SK-N-SH treated with all-trans-retinoic acid at 6 μM for 48 hours (cell line): ENCODE results near the gene VRK2.
"Not testable (repeated sequence)": the region's sequence is repeated elsewhere in the genome, so short reads cannot be mapped to it uniquely, and the experiment has no call there.

Source experiments
- ATAC-seq: fragments of 200-7000 bp; cut with Tn5 transposase; 3 replicates; pipeline ENCODE4 v1.9.1; 2020; ENCODE audit warnings: mild to moderate bottlenecking, moderate library complexity
- ARNTL ChIP-seq: fragments of 450-650 bp; formaldehyde crosslinking; IDR thresholded peaks from 2 replicates; pipeline ENCODE4 v1.5.0; 2020; ENCODE audit warnings: low read depth, mild to moderate bottlenecking, moderate library complexity, borderline replicate concordance
- BACH2 ChIP-seq: fragments of 250-450 bp; sonication (Bioruptor Pico); IDR thresholded peaks from 2 replicates; pipeline ENCODE4 v1.9.0; 2021; ENCODE audit warnings: mild to moderate bottlenecking, borderline replicate concordance
- CREB5 ChIP-seq: fragments of 250-450 bp; sonication (Bioruptor Pico); IDR thresholded peaks from 2 replicates; pipeline ENCODE4 v1.5.1; 2020; ENCODE audit warnings: low read depth, mild to moderate bottlenecking, moderate library complexity
- CSDC2 ChIP-seq: fragments of 250-450 bp; sonication (Bioruptor Pico); IDR thresholded peaks from 2 replicates; pipeline ENCODE4 v1.5.0; 2020; ENCODE audit warnings: mild to moderate bottlenecking, moderate library complexity
- CSRNP3 ChIP-seq: fragments of 250-450 bp; sonication (Bioruptor Pico); IDR thresholded peaks from 2 replicates; pipeline ENCODE4 v1.5.1; 2021; ENCODE audit warnings: mild to moderate bottlenecking, moderate library complexity
- ESRRG ChIP-seq: fragments of 250-450 bp; sonication (Bioruptor Pico); IDR thresholded peaks from 2 replicates; pipeline ENCODE4 v1.6.1; 2021; ENCODE audit warnings: mild to moderate bottlenecking
- GLIS3 ChIP-seq: fragments of 250-450 bp; sonication (Bioruptor Pico); IDR thresholded peaks from 2 replicates; pipeline ENCODE4 v1.5.0; 2020; ENCODE audit warnings: mild to moderate bottlenecking, moderate library complexity
- ISL1 ChIP-seq: fragments of 250-450 bp; sonication (Bioruptor Pico); IDR thresholded peaks from 2 replicates; pipeline ENCODE4 v2.1.2; 2022; ENCODE audit warnings: mild to moderate bottlenecking, moderate library complexity
- OSR1 ChIP-seq: fragments of 250-450 bp; sonication (Bioruptor Pico); IDR thresholded peaks from 2 replicates; pipeline ENCODE4 v1.8.0; 2022; ENCODE audit warnings: moderate library complexity, mild to moderate bottlenecking, inconsistent platforms
- PATZ1 ChIP-seq: fragments of 250-450 bp; sonication (Bioruptor Pico); IDR thresholded peaks from 2 replicates; pipeline ENCODE4 v1.8.0; 2020; ENCODE audit warnings: mild to moderate bottlenecking, moderate library complexity, borderline replicate concordance
- POU6F1 ChIP-seq: fragments of 250-450 bp; sonication (Bioruptor Pico); IDR thresholded peaks from 2 replicates; pipeline ENCODE4 v1.8.0; 2021; ENCODE audit warnings: low read depth, mild to moderate bottlenecking, moderate library complexity, borderline replicate concordance
- PPARA ChIP-seq: fragments of 250-450 bp; sonication (Bioruptor Pico); IDR thresholded peaks from 2 replicates; pipeline ENCODE4 v1.5.0; 2020; ENCODE audit warnings: mild to moderate bottlenecking, borderline replicate concordance
- RARB ChIP-seq: fragments of 250-450 bp; sonication (Bioruptor Pico); IDR thresholded peaks from 2 replicates; pipeline ENCODE4 v1.8.0; 2021; ENCODE audit warnings: mild to moderate bottlenecking, moderate library complexity
- SNAI2 ChIP-seq: fragments of 250-450 bp; sonication (Bioruptor Pico); IDR thresholded peaks from 2 replicates; pipeline ENCODE4 v1.5.0; 2020; ENCODE audit warnings: mild to moderate bottlenecking, moderate library complexity
- TCF4 ChIP-seq: fragments of 250-450 bp; sonication (Bioruptor Pico); IDR thresholded peaks from 2 replicates; pipeline ENCODE4 v1.8.0; 2021; ENCODE audit warnings: mild to moderate bottlenecking, moderate library complexity, borderline replicate concordance
- TOX ChIP-seq: fragments of 250-450 bp; sonication (Bioruptor Pico); IDR thresholded peaks from 2 replicates; pipeline ENCODE4 v1.8.0; 2021; ENCODE audit warnings: mild to moderate bottlenecking, moderate library complexity, borderline replicate concordance
- TSHZ2 ChIP-seq: fragments of 250-450 bp; sonication (Bioruptor Pico); IDR thresholded peaks from 2 replicates; pipeline ENCODE4 v1.5.0; 2020; ENCODE audit warnings: mild to moderate bottlenecking, moderate library complexity
- ZC3H10 ChIP-seq: fragments of 250-450 bp; sonication (Bioruptor Pico); IDR thresholded peaks from 2 replicates; pipeline ENCODE4 v1.5.1; 2021; ENCODE audit warnings: mild to moderate bottlenecking, moderate library complexity
- ZFP3 ChIP-seq: fragments of 250-450 bp; sonication (Bioruptor Pico); IDR thresholded peaks from 2 replicates; pipeline ENCODE4 v1.5.0; 2020; ENCODE audit warnings: mild to moderate bottlenecking, moderate library complexity
- ZFP30 ChIP-seq: fragments of 450-650 bp; formaldehyde crosslinking; IDR thresholded peaks from 2 replicates; pipeline ENCODE4 v1.5.0; 2022; ENCODE audit warnings: mild to moderate bottlenecking, moderate library complexity
- ZNF565 ChIP-seq: fragments of 450-650 bp; formaldehyde crosslinking; conservative IDR thresholded peaks from 2 replicates; pipeline ENCODE4 v1.5.0; 2020; ENCODE audit warnings: low read depth, mild to moderate bottlenecking, moderate library complexity
- ZNF70 ChIP-seq: fragments of 450-650 bp; formaldehyde crosslinking; IDR thresholded peaks from 2 replicates; pipeline ENCODE4 v1.5.0; 2020; ENCODE audit warnings: mild to moderate bottlenecking, moderate library complexity
- ZNF8 ChIP-seq: fragments of 450-650 bp; formaldehyde crosslinking; IDR thresholded peaks from 2 replicates; pipeline ENCODE4 v1.5.0; 2020; ENCODE audit warnings: mild to moderate bottlenecking, moderate library complexity

VRK2 gene

GRCh38 chr2:58186501-58186900 lies 139.9 kb downstream of the VRK2 start:
- ATAC-seq: no peak
- TF ChIP-seq ZC3H10 (CRISPR knock-in tag): no peak
- no peak for TF ChIP-seq ZNF565
- TF ChIP-seq BACH2: no peak
- no peak for TF ChIP-seq CSDC2 (CRISPR knock-in tag)
- TF ChIP-seq POU6F1 (CRISPR knock-in tag): no peak
- no peak for TF ChIP-seq ARNTL (CRISPR knock-in tag)
- TF ChIP-seq PATZ1: no peak
- TF ChIP-seq CREB5 (CRISPR knock-in tag): no peak
- TF ChIP-seq RARB (CRISPR knock-in tag): no peak
- TF ChIP-seq SNAI2 (CRISPR knock-in tag): no peak
- no peak for TF ChIP-seq ZNF8 (CRISPR knock-in tag)
- TF ChIP-seq OSR1 (CRISPR knock-in tag): no peak
- no peak for TF ChIP-seq CSRNP3 (CRISPR knock-in tag)
- TF ChIP-seq ESRRG (CRISPR knock-in tag): no peak
- no peak for TF ChIP-seq TSHZ2 (CRISPR knock-in tag)
- TF ChIP-seq ZNF70 (CRISPR knock-in tag): no peak
- TF ChIP-seq TCF4 (CRISPR knock-in tag): no peak
- TF ChIP-seq PPARA: no peak
- no peak for TF ChIP-seq ZFP30 (CRISPR knock-in tag)

- ATAC-seq: not testable (repeated sequence)
Measured at GRCh38 chr2:58187022-58187421, 140.4 kb downstream of the VRK2 start.

GRCh38 chr2:58194458-58194857 lies 147.9 kb downstream of the VRK2 start:
- TF ChIP-seq CREB5 (CRISPR knock-in tag): no peak
- no peak for TF ChIP-seq SNAI2 (CRISPR knock-in tag)
- TF ChIP-seq POU6F1 (CRISPR knock-in tag): no peak
- TF ChIP-seq ZFP30 (CRISPR knock-in tag): no peak
- no peak for TF ChIP-seq ESRRG (CRISPR knock-in tag)
- TF ChIP-seq ISL1 (CRISPR knock-in tag): no peak
- TF ChIP-seq OSR1 (CRISPR knock-in tag): no peak
- TF ChIP-seq ZNF8 (CRISPR knock-in tag): no peak
- no peak for TF ChIP-seq ZNF70 (CRISPR knock-in tag)
- no peak for TF ChIP-seq ZC3H10 (CRISPR knock-in tag)
- no peak for TF ChIP-seq GLIS3 (CRISPR knock-in tag)
- no peak for TF ChIP-seq ZNF565
- no peak for TF ChIP-seq ZFP3 (CRISPR knock-in tag)
- no peak for TF ChIP-seq TCF4 (CRISPR knock-in tag)
- no peak for TF ChIP-seq BACH2
- no peak for TF ChIP-seq PATZ1
- no peak for TF ChIP-seq TOX (CRISPR knock-in tag)
- TF ChIP-seq CSDC2 (CRISPR knock-in tag): no peak
- ATAC-seq: no peak
